ENCODE measurements around the gene SSH3.
"Not testable (repeated sequence)": the region's sequence is repeated elsewhere in the genome, so short reads cannot be mapped to it uniquely, and the experiment has no call there.

SSH3 gene

GRCh38 chr11:67303132-67303834 lies at the start of gene SSH3:
SSH3 (plus strand) TSS chr11:67303530; CDS start chr11:67303626, 96 bp downstream.
- peak in 1 of 2 donors; percentile 51 for DNase-seq (ENCODE audit: low read depth in 2 of 2)

- DNase-seq (ENCODE audit: low read depth in 2 of 2), result no peak
Observed at GRCh38 chr11:67253872-67254624, 49.3 kb upstream of the SSH3 start.

GRCh38 chr11:67254798-67255197 lies 48.5 kb upstream of the SSH3 start:
- DNase-seq (ENCODE audit: low read depth in 2 of 2), result no peak

GRCh38 chr11:67255353-67255752 lies 48.0 kb upstream of the SSH3 start:
- no peak for DNase-seq (ENCODE audit: low read depth in 2 of 2)

GRCh38 chr11:67255864-67256263 lies 47.5 kb upstream of the SSH3 start:
- no peak for DNase-seq (ENCODE audit: low read depth in 2 of 2)

- no peak for DNase-seq (ENCODE audit: low read depth in 2 of 2)
Observed at GRCh38 chr11:67256477-67257135, 46.7 kb upstream of the SSH3 start.

- DNase-seq (ENCODE audit: low read depth in 2 of 2), result no peak
Observed at GRCh38 chr11:67260406-67260805, 42.9 kb upstream of the SSH3 start.

GRCh38 chr11:67260885-67261639 lies 42.3 kb upstream of the SSH3 start:
- DNase-seq (ENCODE audit: low read depth in 2 of 2), result not testable (repeated sequence)

GRCh38 chr11:67261640-67261945 lies 41.7 kb upstream of the SSH3 start:
- DNase-seq (ENCODE audit: low read depth in 2 of 2), result no peak

- DNase-seq (ENCODE audit: low read depth in 2 of 2), result no peak
Observed at GRCh38 chr11:67261946-67262681, 41.2 kb upstream of the SSH3 start.

GRCh38 chr11:67262731-67263675 lies 40.3 kb upstream of the SSH3 start:
- peak; percentile 58 to 65 for DNase-seq (ENCODE audit: low read depth in 2 of 2)

- no peak for DNase-seq (ENCODE audit: low read depth in 2 of 2)
Observed at GRCh38 chr11:67264260-67264659, 39.1 kb upstream of the SSH3 start.

GRCh38 chr11:67264877-67265632 lies 38.3 kb upstream of the SSH3 start:
- no peak for DNase-seq (ENCODE audit: low read depth in 2 of 2)

- peak; percentile 70 to 81 for DNase-seq (ENCODE audit: low read depth in 2 of 2)
Observed at GRCh38 chr11:67265633-67266448, 37.5 kb upstream of the SSH3 start.

GRCh38 chr11:67266449-67267187 lies 36.7 kb upstream of the SSH3 start, which contains the start of gene GRK2:
GRK2 (plus strand) TSS chr11:67266473; CDS start chr11:67266700, 227 bp downstream.
- no peak for DNase-seq (ENCODE audit: low read depth in 2 of 2)

- no peak for DNase-seq (ENCODE audit: low read depth in 2 of 2)
Observed at GRCh38 chr11:67267188-67268080, 35.9 kb upstream of the SSH3 start.
